ENCODE data around the gene TMEM170A.

- TF ChIP-seq CTCF (conservative IDR thresholded peaks at IDR 0.05; ENCODE audit: low read depth, low read length) (no peak), EZH2 (IDR thresholded peaks at IDR 0.05; ENCODE audit: low read length, unreplicated experiment) (no peak)
These were observed 40.8 kb downstream of the TMEM170A start for GRCh38 chr16:75423723-75424104.

Measured in PC-3 (cell line).